Activated naive CD4-positive, alpha-beta T cell treated with anti-CD3 and anti-CD28 coated beads, Interleukin-2, amount 50 U/mL, for 16 hours (primary cell): Measurements from ENCODE around the gene PTPRG.

ENCODE experiments used
- DNase-seq: peaks from one replicate; pipeline ENCODE4 v3.0.0-alpha.2; 2020

The PTPRG gene

GRCh38 chr3:61832375-61833229, 271.2 kb downstream of the PTPRG start:
- no peak for DNase-seq

- no peak for DNase-seq
Observed at GRCh38 chr3:61839256-61839655, 277.9 kb downstream of the PTPRG start.

GRCh38 chr3:61841111-61841845, 279.9 kb downstream of the PTPRG start:
- DNase-seq, result no peak

GRCh38 chr3:61841988-61842387, 280.6 kb downstream of the PTPRG start:
- DNase-seq, result no peak

GRCh38 chr3:61844346-61844745, 283.0 kb downstream of the PTPRG start:
- DNase-seq, result no peak

GRCh38 chr3:61846488-61846887, 285.1 kb downstream of the PTPRG start:
- no peak for DNase-seq

DNA sequence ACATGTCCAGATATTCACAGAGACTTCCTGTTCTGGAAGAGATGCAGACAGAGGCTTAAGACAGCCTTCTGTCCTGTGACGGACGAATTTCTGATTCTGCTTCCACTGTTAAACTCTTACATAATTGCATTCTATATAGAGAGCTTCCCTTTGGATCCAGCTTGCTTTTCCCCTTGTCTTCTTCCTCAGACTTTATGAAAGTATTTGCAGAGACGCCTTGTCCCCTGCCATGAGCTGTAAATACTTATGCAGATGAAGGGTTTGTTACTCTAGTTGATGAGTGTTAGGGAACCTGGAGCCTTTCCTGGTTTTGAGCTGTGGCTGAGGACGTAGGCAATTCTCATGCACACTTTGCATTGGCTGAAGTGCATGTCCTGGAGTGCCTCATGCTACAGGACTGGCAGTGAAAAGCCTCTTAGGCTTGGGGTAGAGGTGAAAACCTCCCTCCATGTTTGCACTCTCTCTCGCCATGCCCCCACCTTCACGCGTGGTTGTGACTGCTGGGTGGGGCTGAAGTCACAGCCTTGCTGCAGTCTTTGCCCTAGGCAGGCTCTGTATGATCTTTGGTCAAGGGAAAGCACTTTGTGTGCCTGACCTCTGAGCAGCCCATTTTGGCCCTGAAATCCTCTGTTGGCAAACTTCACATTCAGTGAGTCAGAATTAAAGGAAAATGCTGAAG, 286.6 kb downstream of the PTPRG start:
- DNase-seq, result no peak

DNA sequence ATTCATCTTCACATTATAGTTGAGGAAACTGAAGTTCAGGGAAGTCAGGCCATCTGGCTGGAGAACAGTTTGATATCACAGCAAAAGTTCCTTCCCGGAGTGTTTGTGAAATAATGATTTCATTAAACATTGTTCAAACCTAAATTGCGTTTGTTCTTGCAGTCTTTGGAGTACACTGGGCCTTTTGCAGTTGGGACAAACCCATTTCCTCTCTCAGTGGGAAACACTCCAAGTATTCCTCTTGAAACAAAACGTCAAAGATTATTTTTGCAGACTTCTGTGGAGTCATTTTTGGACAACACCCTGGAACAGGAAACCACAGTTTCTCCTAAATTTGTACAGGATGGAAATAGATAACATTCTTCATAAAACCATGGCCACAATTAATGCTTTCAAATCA, 287.5 kb downstream of the PTPRG start:
- DNase-seq, result no peak

GRCh38 chr3:61853912-61854311, 292.5 kb downstream of the PTPRG start:
- no peak for DNase-seq

DNA sequence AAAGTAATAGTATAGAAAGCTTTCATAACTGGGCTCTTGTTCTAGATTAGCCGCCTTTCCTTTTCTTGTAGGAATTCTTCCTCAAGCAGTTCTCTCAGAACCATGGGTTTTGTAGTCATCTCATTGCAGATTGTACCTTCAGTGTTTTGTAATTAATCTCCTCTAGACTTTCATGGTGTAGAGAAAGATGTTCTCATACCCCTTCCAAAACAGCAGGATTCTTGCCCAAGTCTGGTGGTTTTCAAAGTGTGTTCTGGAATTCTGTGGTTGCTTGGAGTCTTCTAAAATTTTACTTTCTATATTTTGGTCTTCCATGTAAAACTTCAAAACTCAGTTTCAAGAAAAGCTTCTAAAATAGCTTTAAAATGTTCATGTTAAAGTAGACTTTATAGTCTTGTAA, 293.8 kb downstream of the PTPRG start:
- no peak for DNase-seq

- DNase-seq, result no peak
Observed at GRCh38 chr3:61857297-61857696, 295.9 kb downstream of the PTPRG start.

- DNase-seq, result no peak
Observed at GRCh38 chr3:61858054-61858453, 296.7 kb downstream of the PTPRG start.

GRCh38 chr3:61861410-61861809, 300.0 kb downstream of the PTPRG start:
- no peak for DNase-seq

GRCh38 chr3:61862614-61863289, 301.4 kb downstream of the PTPRG start:
- no peak for DNase-seq

- no peak for DNase-seq
Observed at GRCh38 chr3:61863579-61863978, 302.2 kb downstream of the PTPRG start.

GRCh38 chr3:61864886-61865285, 303.5 kb downstream of the PTPRG start:
- DNase-seq, result no peak

DNA sequence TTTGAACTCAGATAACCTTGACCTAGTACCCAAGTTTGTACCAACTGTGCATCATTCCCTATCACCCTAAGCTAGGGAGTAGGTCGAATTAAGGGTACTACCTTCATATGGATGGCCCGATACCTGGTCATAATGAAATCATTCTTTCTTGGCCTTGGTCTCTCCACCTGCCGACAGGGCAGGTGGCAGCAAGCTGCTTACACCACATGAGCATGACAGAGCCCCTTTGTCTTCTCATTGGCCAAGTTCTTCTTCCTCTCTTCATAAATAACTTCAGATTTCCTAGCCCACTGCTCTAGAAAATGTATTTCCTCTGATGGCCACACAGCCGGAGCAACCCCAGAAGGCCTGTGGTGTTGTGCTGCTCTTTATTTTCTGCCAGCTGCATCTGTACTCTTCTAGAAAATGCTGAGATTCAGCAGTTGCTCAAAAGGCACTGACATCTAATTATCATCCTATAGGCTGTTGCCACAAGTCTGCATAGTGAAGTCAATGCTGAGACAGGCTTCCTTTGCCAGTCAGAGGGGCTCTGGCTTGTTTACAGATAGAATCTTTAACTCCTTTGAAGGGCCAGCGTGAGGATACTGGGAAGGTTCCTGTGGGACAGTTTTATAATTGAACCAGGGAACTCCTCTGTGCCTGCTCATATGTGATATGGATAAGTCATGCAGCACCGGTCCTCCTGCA, 304.2 kb downstream of the PTPRG start:
- DNase-seq, result no peak

DNA sequence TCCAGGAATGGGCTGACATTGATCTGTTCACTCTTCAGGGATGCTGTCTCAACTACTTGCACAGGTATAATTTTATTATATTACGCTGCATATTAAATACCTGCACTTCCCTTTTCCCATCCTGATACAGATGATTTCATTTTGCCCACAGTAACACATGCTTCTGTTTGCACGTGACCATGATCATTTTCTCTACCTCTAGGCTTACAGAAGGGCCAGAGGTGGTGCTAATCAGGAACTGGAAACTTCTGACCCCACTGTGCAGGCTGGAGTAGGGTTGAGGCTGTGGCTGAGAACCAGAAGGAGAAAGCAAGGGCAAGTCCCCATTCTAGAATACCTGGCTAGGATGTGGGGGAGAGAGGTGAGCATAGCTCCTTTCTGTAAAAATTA, 304.8 kb downstream of the PTPRG start:
- DNase-seq, result no peak

GRCh38 chr3:61866961-61867461, 305.6 kb downstream of the PTPRG start:
- DNase-seq, result no peak

DNA sequence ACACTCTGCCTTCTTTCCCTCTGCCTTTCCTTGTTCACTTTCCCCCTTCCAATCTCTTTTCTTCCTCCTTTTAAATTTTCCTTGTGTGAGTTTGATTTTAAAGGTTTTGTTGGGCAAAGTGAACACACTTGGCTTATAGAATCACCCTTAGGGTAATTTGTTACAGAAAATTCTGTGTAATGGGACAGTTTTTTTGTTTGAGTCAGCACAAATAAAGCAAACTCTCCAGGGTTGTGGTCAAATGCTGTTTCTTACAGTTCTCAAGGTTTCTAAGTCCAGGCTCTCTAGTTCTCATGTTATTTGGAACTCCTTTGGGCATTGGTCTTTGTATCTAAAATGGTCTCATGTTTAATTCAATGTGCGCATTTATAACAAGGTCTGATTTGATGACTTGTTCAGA, 307.1 kb downstream of the PTPRG start:
- DNase-seq, result no peak

DNA sequence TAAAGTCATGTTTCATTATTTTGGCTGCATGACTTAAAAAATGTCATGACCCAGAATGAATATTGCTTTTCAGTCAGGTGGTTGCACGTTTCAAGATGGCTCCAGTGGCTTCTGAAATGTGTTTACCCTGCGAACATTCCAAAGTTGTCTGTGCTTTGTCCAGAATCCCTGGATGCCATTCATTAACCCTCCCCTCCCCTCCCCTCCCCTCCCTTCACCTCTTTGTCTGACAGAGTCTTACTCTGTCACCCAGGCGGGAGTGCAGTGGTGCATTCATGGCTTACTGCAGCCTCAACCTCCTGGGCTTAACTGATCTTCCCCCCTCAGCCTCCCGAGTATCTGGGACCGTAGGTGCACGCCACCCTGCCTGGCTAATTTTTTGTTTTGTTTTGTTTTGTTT, 308.0 kb downstream of the PTPRG start:
- DNase-seq, result no peak

GRCh38 chr3:61871644-61872043, 310.3 kb downstream of the PTPRG start:
- no peak for DNase-seq
